Cardiac muscle cell (in vitro differentiated cells and primary cell): Measurements from ENCODE around the gene HS3ST3B1. TPM values are rescaled to one million over a fixed set of nuclear protein-coding genes. Genes with fewer than 3 reads are reported as not detected.

Experiments
- DNase-seq, 2 donors: peaks; one replicate each; pipeline versions ENCODE4 v3.0.0 to v3.0.0-alpha.2; 2010 to 2017; ENCODE audit warnings: low read depth in 1 of 2, low spot score in 1 of 2
- H3K27ac ChIP-seq: fragments of 200-600 bp; sonication (generic); 2 replicates; pipeline ENCODE4 v1.5.1; 2016
- H3K27me3 ChIP-seq: fragments of 200-600 bp; sonication (generic); 2 replicates; pipeline ENCODE4 v1.6.0; 2016; ENCODE audit warnings: control low read depth
- H3K36me3 ChIP-seq: fragments of 200-600 bp; sonication (generic); 2 replicates; pipeline ENCODE4 v1.5.1; 2016; ENCODE audit warnings: control low read depth
- H3K4me1 ChIP-seq: fragments of 200-600 bp; sonication (generic); 2 replicates; pipeline ENCODE4 v1.8.1; 2017; ENCODE audit warnings: low read depth, mild to moderate bottlenecking, mixed run types
- H3K4me3 ChIP-seq: fragments of 200-600 bp; sonication (generic); 2 replicates; pipeline ENCODE4 v1.5.1; 2016; ENCODE audit warnings: mild to moderate bottlenecking
- H3K9me3 ChIP-seq: fragments of 200-600 bp; sonication (generic); 2 replicates; pipeline ENCODE4 v1.5.1; 2017; ENCODE audit warnings: low read depth, mild to moderate bottlenecking, control low read depth
- polyA plus RNA-seq: library from polyadenylated mRNA; unstranded; fragments of >200 nt; fragmentation: Nextera tagmentation; extraction: Ambion mirVana; gene quantifications from 2 replicates; pipeline ENCODE4 v1.2.1, GENCODE V29; 2016
- total RNA-seq: library from RNA; depleted of rRNA; stranded (reverse); fragments of >200 nt; gene quantifications from 2 replicates; pipeline ENCODE4 v1.2.3, GENCODE V29; 2016
- TF ChIP-seq, protein P1 (sequence below): IDR thresholded peaks from 2 replicates; pipeline ENCODE4 v1.5.1; 2012; ENCODE audit warnings: low read depth, mild to moderate bottlenecking, low read length

HS3ST3B1 gene
- total and polyA plus RNA-seq, 2 experiments from 2014 or later, result 2.1 to 7.9 TPM

DNA sequence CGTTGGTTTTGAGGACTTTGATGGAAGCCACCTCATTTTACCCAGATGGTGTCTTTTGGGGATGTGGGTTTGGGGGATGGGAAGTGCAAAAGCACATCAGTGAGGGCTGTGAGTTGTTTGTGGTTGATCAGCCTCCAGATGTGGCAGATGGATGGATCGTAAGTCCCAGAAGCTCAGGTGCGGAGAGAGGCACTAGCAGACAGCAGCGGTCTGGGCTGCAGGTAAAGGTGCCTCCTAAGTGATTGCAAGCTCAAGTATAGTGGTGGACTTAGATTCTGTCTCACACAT, 18.0 kb downstream of the HS3ST3B1 start:
- TF ChIP-seq, protein P1, sequence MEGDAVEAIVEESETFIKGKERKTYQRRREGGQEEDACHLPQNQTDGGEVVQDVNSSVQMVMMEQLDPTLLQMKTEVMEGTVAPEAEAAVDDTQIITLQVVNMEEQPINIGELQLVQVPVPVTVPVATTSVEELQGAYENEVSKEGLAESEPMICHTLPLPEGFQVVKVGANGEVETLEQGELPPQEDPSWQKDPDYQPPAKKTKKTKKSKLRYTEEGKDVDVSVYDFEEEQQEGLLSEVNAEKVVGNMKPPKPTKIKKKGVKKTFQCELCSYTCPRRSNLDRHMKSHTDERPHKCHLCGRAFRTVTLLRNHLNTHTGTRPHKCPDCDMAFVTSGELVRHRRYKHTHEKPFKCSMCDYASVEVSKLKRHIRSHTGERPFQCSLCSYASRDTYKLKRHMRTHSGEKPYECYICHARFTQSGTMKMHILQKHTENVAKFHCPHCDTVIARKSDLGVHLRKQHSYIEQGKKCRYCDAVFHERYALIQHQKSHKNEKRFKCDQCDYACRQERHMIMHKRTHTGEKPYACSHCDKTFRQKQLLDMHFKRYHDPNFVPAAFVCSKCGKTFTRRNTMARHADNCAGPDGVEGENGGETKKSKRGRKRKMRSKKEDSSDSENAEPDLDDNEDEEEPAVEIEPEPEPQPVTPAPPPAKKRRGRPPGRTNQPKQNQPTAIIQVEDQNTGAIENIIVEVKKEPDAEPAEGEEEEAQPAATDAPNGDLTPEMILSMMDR, result no peak
- Histone ChIP-seq H3K36me3 (no peaks in the 10 kb centered on the region), H3K4me3 (no peak overlapping the region), H3K27ac (no peak overlapping the region), H3K27me3 (no peaks in the 10 kb centered on the region), H3K9me3 (no peaks in the 10 kb centered on the region), H3K4me1 (no peaks in the 10 kb centered on the region)
- DNase-seq, result no peak

DNA sequence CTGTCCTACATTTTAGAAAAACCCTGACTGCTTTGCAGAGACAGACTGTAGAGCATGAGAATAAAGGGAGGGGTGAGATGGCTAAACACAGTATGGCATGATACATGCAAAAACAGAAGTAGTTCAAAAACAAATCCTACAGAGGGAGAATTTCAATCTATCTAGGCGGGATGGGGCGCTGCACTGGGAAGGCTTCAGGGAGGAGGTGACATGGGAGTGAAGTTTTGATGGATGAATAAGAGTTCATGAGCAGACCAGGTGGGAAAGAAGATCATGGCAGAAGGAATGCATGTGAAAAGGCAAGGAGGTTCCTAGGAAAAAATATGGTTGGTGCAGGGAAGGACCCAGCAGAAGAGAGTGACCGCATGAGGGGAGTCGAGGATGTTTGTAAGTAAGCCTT, 19.2 kb downstream of the HS3ST3B1 start:
- Histone ChIP-seq H3K36me3 (no peaks in the 10 kb centered on the region), H3K4me3 (no peak overlapping the region), H3K27me3 (no peaks in the 10 kb centered on the region), H3K27ac (no peak overlapping the region), H3K9me3 (no peaks in the 10 kb centered on the region), H3K4me1 (no peaks in the 10 kb centered on the region)
- TF ChIP-seq, protein P1, result no peak
- no peak for DNase-seq

DNA sequence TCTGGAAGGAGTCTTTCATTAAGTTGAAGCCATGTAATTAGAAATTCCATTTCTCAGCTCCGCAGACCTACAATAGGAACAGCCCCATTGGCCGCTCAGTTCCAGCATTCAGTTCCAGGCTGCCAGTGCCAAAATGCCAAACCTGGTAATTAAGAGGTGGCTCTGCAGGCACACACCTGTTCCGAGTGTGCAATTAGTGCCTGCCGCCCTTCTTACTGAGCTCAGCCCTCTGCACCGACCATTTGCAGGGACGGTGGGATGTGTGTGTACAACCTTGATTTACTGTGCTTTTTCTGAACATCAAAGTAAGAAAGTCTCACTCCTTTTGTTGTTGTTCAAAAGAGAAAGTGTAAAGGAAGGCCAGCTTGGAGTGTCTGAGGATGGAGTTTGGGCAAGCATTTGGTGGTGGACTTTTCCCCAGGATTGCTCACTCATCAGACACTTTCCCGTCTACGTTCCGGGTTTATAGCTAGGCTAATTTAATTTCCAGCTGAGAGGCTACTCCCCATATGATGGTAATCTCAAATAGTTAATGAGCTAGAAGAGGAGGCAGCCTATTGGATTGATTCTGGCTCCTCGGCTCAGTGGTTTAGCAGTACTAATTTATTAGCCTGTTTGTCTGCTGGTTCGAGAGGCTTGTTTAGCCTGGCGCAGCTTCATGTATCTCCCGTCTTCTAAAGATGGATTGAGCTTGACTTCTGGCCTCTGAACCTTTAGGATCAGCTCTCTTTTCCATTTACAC, 20.0 kb downstream of the HS3ST3B1 start:
- no peak overlapping the region for H3K27ac ChIP-seq
- no peaks in the 10 kb centered on the region for H3K4me1 ChIP-seq
- H3K27me3 ChIP-seq, result no peaks in the 10 kb centered on the region
- H3K36me3 ChIP-seq, result no peaks in the 10 kb centered on the region
- TF ChIP-seq, protein P1, result no peak
- no peak for DNase-seq
- no peaks in the 10 kb centered on the region for H3K9me3 ChIP-seq
- no peak overlapping the region for H3K4me3 ChIP-seq

DNA sequence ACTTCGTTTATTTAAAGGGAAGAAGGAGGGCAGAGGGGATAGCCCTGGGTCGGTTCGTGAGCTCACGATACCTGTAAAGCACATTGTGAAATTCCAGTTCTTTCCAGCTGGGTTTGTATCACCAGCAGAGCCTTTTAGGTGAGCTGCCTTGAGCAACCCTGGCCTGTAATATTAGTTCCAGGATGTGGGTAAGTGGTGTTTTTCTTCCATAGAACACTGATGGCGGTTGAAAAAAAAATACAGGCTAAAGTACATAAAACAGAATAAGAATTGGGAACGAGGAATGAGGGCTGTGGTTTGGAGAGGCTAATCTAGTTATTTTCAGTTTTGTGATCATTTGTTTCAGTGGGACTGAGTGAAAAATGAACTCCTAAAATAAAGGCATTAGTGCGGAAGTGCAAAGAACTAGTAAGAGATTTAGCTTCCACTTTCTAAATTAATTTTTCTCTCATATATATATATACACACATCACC, 20.6 kb downstream of the HS3ST3B1 start:
- Histone ChIP-seq H3K27me3 (no peaks in the 10 kb centered on the region), H3K4me1 (no peaks in the 10 kb centered on the region), H3K4me3 (no peak overlapping the region), H3K36me3 (no peaks in the 10 kb centered on the region), H3K9me3 (no peaks in the 10 kb centered on the region), H3K27ac (no peak overlapping the region)
- no peak for DNase-seq
- TF ChIP-seq, protein P1, result no peak

DNA sequence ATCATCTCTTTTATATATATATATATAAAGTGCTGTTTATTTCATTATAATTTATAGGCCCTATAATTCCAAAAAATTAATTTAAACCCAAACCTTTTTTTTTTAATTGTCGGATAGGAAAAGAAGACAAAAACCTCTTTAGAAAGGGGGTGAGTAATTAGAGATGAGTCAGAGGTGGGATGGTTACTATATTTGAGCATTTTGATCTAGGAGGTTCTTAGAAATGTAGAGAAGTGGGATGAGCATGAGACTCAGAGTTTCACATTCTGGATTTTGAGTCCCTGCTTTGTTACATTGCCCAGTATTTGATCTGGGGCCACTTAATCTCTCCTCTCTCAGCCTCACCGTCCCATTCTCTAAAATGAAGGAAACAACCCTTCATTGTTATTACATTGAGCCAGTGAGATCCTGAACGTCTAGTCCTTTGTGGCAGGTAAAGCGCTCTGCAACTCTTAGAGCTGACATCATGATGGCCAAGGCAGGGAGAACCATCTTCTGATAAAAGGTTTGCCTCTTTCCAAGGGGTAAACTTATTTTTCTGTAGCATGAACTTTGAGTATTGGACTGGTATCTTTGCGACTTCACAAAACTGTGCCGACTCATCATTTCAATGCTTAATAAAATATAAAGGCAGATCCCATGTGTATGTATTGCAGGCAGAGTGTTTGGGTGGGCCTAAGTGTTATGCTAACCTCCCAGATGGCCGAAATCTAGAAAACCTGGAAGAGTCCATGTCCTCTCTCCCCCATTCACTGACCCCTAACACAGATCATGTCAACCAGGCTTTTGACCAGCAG, 21.3 kb downstream of the HS3ST3B1 start:
- Histone ChIP-seq H3K36me3 (no peaks in the 10 kb centered on the region), H3K4me3 (no peak overlapping the region), H3K27ac (no peak overlapping the region), H3K9me3 (no peaks in the 10 kb centered on the region), H3K27me3 (no peaks in the 10 kb centered on the region), H3K4me1 (no peaks in the 10 kb centered on the region)
- TF ChIP-seq, protein P1, result no peak
- DNase-seq, result no peak
